C4-2B (cell line): ENCODE measurements around the gene NDUFAF5.

Experiments used
- H3K27ac ChIP-seq: fragments of 450-650 bp; 2 replicates; pipeline ENCODE4 v1.5.1; 2017
- ZFX ChIP-seq: fragments of 450-650 bp; IDR thresholded peaks from 2 replicates; pipeline ENCODE4 v1.6.1; 2017
- TF ChIP-seq, protein P1 (sequence below): fragments of 450-650 bp; conservative IDR thresholded peaks from 2 replicates; pipeline ENCODE4 v1.5.1; 2017; ENCODE audit warnings: mild to moderate bottlenecking

NDUFAF5 gene

DNA sequence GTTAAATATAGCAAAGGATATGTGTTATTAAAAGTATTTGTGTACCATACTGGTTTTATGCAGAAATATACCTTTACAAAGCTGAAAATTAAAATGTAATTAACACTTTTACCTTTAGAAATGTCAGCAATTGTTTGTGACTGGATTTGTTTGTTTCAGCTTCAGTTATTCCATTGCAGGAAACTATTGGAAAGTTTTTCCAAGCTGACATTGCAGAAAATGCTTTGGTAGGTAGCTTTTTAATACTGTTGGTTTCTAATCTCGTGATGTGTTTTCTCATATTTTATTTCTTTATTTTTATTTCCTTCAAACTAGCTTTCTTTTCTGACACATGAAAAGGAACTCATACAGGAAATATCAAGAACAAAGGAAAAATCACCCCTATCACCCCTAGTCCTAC, 8.2 kb downstream of the NDUFAF5 start:
- TF ChIP-seq, protein P1, sequence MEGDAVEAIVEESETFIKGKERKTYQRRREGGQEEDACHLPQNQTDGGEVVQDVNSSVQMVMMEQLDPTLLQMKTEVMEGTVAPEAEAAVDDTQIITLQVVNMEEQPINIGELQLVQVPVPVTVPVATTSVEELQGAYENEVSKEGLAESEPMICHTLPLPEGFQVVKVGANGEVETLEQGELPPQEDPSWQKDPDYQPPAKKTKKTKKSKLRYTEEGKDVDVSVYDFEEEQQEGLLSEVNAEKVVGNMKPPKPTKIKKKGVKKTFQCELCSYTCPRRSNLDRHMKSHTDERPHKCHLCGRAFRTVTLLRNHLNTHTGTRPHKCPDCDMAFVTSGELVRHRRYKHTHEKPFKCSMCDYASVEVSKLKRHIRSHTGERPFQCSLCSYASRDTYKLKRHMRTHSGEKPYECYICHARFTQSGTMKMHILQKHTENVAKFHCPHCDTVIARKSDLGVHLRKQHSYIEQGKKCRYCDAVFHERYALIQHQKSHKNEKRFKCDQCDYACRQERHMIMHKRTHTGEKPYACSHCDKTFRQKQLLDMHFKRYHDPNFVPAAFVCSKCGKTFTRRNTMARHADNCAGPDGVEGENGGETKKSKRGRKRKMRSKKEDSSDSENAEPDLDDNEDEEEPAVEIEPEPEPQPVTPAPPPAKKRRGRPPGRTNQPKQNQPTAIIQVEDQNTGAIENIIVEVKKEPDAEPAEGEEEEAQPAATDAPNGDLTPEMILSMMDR: no peak
- no peak for TF ChIP-seq ZFX
- no peak overlapping the region for H3K27ac ChIP-seq

DNA sequence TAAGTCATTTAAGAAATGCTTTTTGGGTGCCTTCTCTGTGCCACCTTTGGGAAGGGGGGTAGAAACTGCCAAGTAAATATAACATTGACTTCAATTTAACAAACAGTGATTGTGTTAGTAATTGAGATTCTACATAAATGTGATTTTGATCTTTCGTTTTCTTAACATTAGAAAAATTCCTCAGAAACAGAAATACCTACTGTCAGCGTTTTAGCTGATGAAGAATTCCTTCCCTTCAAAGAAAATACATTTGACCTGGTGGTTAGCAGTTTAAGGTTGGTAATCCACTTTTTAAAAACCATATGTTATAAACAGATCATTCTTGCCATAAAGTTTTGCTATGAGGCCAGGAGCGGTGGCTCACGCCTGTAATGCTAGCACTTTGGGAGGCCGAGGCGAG, 9.8 kb downstream of the NDUFAF5 start:
- no peak overlapping the region for H3K27ac ChIP-seq
- no peak for TF ChIP-seq ZFX
- TF ChIP-seq, protein P1: no peak

DNA sequence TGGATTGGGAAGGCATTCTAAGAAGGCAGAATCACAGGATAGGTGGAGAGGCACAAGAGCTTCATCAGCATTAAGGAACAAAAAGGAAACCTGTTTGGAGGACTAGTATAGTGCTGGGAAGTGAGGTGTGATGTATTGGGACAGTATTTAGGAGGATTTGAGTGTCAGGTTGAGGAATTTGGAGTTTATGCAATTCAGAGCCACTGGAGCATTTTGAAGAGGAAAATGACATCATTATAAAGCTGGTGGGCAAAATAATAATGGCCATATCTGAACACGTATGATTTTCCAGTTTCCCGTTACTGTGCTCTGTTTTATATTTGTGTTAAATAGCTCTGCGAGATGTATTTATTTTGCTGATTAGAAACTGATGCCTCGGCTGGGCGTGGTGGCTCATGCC, 14.2 kb downstream of the NDUFAF5 start:
- no peak for TF ChIP-seq ZFX
- TF ChIP-seq, protein P1: no peak

DNA sequence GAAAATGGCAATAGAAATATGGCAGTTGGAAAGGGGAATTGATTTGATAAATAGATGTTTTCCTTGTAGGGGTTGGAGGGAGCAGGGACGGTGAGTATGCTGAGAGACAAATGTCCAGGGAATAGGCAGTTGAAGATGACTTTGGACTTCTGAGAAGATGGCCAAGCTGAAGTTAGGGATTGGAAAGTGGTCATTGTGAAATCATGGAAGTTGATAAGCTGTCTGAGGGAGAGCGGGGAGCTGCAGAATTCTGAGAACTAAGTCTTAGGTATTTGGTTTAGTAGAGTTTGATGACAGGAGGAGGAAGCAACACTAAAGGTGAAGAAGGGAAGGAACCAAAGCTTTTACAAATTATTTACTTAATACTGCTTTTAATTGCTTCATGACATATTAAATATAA, 15.1 kb downstream of the NDUFAF5 start:
- no peak overlapping the region for H3K27ac ChIP-seq

More for the DNA sequence above, 14.2 kb downstream of the NDUFAF5 start:
- no peak overlapping the region for H3K27ac ChIP-seq

DNA sequence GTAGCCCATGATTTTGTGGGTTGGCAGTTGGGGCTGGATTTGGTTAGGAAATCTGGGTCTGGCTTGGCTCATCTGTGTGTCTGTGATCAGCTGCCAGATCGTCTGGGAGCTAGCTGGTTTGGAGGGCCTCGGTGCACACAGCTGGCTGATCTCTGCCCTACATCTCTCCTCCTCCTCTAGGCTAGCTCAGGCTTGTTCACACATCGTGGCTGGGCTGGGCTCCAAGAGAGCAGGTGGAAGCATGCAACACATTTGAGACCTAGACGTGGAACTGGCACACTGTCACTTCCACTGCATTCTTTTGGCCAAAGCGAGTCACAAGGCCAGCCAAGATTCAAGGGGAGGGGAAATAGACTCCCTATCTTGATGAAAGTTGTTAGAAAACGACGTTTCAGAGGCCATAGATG, 15.9 kb downstream of the NDUFAF5 start:
- TF ChIP-seq, protein P1: no peak
- no peak for TF ChIP-seq ZFX
- no peak overlapping the region for H3K27ac ChIP-seq

More for the DNA sequence above, 15.1 kb downstream of the NDUFAF5 start:
- TF ChIP-seq, protein P1: no peak
- no peak for TF ChIP-seq ZFX

DNA sequence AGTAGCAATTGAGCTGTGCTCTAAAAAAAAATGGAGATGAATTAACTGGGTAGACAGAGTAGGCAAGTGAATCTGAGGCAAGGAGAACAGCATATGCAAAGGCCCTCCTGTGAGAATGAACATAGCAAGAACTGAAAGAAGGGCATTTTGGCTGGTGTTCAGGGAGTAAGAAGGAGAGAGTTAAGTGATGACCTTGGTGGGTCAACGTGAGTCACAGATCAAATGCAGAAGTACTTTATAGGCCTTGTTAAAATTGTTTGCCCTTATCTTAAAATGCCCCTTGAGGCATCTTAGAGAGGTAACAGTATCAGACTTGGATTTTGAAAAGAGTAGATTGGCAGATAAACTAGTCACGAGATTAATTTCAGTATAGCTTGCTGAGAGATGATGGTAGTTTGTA, 24.5 kb downstream of the NDUFAF5 start:
- TF ChIP-seq, protein P1: no peak
- no peak for TF ChIP-seq ZFX
- no peak overlapping the region for H3K27ac ChIP-seq

DNA sequence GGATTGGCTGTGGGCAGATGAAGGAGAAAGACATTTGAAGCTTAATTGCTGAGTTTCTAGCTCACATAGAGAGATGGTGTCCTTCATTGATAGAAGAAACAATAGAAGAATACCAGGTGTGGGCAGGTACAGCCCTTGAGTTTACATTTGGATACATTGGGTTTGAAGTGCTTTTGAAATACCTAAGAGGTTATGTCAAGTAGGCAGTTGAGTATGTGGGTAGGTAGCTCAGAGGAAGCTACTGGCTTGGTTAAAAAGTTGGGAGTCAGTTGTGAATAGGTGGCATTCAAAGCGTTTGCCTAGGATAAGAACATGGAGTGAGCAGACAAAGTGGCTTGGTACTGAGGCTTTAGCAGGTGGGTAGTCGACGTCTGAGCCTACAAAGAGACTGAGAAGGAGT, 25.0 kb downstream of the NDUFAF5 start:
- TF ChIP-seq ZFX: no peak
- TF ChIP-seq, protein P1: no peak
- no peak overlapping the region for H3K27ac ChIP-seq
